ENCODE results near the gene LDHAL6B.

DNA sequence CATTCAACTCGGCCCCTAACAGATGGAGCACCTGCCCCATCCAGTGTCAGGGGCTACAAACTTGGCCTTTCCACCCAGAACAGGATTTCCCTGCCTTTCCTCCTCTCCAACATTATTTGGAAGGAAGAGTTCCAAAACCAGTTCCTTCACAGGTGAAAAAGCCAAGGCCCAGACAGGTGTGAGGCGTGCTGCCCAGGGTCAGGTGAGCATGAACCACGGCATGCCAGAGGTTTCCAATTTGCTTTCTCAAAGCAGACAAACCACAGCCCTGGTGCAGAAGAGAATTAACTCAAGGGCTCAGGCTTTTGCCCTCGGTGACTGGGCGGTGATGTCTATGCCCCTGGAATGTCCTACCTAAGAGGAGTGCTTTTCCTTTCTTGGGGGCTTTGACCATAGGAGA lies 43.2 kb downstream of the LDHAL6B start:
- no peak for TF ChIP-seq CREM (IDR thresholded peaks at IDR 0.05; ENCODE audit: low read depth)
- TF ChIP-seq HDAC6 (IDR thresholded peaks at IDR 0.05; ENCODE audit: low read depth, low read length) = no peak
- TF ChIP-seq, protein P1, sequence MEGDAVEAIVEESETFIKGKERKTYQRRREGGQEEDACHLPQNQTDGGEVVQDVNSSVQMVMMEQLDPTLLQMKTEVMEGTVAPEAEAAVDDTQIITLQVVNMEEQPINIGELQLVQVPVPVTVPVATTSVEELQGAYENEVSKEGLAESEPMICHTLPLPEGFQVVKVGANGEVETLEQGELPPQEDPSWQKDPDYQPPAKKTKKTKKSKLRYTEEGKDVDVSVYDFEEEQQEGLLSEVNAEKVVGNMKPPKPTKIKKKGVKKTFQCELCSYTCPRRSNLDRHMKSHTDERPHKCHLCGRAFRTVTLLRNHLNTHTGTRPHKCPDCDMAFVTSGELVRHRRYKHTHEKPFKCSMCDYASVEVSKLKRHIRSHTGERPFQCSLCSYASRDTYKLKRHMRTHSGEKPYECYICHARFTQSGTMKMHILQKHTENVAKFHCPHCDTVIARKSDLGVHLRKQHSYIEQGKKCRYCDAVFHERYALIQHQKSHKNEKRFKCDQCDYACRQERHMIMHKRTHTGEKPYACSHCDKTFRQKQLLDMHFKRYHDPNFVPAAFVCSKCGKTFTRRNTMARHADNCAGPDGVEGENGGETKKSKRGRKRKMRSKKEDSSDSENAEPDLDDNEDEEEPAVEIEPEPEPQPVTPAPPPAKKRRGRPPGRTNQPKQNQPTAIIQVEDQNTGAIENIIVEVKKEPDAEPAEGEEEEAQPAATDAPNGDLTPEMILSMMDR (IDR thresholded peaks at IDR 0.05 in 2 of 3, conservative IDR thresholded peaks at IDR 0.05 in 1 of 3; ENCODE audit: insufficient read depth in 2 of 3, low read depth in 1 of 3, low read length in 3 of 3) = no peak
- TF ChIP-seq, protein P2, sequence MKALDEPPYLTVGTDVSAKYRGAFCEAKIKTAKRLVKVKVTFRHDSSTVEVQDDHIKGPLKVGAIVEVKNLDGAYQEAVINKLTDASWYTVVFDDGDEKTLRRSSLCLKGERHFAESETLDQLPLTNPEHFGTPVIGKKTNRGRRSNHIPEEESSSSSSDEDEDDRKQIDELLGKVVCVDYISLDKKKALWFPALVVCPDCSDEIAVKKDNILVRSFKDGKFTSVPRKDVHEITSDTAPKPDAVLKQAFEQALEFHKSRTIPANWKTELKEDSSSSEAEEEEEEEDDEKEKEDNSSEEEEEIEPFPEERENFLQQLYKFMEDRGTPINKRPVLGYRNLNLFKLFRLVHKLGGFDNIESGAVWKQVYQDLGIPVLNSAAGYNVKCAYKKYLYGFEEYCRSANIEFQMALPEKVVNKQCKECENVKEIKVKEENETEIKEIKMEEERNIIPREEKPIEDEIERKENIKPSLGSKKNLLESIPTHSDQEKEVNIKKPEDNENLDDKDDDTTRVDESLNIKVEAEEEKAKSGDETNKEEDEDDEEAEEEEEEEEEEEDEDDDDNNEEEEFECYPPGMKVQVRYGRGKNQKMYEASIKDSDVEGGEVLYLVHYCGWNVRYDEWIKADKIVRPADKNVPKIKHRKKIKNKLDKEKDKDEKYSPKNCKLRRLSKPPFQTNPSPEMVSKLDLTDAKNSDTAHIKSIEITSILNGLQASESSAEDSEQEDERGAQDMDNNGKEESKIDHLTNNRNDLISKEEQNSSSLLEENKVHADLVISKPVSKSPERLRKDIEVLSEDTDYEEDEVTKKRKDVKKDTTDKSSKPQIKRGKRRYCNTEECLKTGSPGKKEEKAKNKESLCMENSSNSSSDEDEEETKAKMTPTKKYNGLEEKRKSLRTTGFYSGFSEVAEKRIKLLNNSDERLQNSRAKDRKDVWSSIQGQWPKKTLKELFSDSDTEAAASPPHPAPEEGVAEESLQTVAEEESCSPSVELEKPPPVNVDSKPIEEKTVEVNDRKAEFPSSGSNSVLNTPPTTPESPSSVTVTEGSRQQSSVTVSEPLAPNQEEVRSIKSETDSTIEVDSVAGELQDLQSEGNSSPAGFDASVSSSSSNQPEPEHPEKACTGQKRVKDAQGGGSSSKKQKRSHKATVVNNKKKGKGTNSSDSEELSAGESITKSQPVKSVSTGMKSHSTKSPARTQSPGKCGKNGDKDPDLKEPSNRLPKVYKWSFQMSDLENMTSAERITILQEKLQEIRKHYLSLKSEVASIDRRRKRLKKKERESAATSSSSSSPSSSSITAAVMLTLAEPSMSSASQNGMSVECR (CRISPR knock-in tag; IDR thresholded peaks at IDR 0.05) = no peak
- TF ChIP-seq EZH2 (IDR thresholded peaks at IDR 0.05; ENCODE audit: borderline replicate concordance, low read depth, low read length) = no peak
